Measurements from ENCODE around the gene PLEKHM1.
"Not testable (repeated sequence)": the region's sequence is repeated elsewhere in the genome, so short reads cannot be mapped to it uniquely, and the experiment has no call there.

DNA sequence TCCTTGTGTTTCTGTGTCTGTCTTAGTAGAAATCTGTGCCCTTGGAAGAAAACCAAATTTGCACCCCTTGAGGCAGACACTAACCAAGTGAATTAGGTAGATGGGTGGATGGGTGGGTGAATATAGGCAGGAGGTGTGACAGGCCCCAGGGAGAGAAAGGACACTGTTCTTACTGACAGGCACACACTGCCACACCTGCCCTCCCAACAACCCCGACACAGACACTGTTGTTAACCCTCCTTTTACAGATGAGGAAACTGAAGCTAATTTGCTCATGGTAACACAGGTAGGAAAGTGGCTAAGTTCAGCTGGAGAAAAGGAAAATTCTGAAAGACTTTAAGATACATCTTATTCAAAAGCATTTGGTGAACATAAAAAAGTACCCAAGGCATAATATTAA, 42.0 kb downstream of the PLEKHM1 start:
- TF ChIP-seq, protein P1, sequence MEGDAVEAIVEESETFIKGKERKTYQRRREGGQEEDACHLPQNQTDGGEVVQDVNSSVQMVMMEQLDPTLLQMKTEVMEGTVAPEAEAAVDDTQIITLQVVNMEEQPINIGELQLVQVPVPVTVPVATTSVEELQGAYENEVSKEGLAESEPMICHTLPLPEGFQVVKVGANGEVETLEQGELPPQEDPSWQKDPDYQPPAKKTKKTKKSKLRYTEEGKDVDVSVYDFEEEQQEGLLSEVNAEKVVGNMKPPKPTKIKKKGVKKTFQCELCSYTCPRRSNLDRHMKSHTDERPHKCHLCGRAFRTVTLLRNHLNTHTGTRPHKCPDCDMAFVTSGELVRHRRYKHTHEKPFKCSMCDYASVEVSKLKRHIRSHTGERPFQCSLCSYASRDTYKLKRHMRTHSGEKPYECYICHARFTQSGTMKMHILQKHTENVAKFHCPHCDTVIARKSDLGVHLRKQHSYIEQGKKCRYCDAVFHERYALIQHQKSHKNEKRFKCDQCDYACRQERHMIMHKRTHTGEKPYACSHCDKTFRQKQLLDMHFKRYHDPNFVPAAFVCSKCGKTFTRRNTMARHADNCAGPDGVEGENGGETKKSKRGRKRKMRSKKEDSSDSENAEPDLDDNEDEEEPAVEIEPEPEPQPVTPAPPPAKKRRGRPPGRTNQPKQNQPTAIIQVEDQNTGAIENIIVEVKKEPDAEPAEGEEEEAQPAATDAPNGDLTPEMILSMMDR (IDR thresholded peaks at IDR 0.05) = not testable (repeated sequence)
- TF ChIP-seq ZFX (IDR thresholded peaks at IDR 0.05; ENCODE audit: borderline replicate concordance) = not testable (repeated sequence)
